ENCODE data around the gene CLEC1A.

DNA sequence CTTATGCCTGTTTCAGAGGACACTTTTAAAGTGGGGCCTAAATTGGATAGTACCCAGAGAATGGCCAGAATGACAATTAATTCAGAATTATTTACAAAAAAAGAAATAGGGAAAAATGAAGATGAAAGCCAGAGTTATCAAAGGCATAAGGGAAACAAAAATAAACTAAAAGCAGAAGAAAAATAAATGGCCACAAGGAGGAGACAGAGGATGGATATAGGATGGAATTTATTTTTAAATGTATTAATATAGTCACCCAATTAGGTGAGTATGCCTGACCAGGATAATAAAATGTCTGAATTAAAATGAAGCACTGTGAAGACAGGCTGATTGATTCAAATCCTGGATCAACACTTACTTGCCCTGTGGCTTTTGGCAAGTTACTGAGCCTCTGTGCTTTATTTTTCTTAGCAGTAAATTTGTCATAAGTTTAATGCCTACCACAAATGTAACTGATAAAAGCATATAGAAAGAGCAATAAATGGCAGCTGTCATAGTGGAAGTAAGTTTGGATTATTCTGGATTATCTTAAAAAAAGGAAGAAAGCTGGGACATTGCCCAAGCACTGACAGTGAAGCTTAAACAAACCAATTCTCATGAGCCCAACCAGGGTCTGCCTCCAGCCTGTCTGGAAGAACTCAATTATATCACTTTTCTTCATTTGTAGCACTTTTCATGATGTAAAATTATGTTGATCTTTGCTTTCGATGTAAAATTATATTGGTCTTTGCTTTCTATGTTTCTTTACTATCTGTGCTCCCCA is 64.8 kb downstream of the CLEC1A start:
- TF ChIP-seq EZH2 (IDR thresholded peaks at IDR 0.05): no peak
- no peak for TF ChIP-seq ZNF274 (IDR thresholded peaks at IDR 0.05; ENCODE audit: low read depth, low read length)
- TF ChIP-seq, protein P1, sequence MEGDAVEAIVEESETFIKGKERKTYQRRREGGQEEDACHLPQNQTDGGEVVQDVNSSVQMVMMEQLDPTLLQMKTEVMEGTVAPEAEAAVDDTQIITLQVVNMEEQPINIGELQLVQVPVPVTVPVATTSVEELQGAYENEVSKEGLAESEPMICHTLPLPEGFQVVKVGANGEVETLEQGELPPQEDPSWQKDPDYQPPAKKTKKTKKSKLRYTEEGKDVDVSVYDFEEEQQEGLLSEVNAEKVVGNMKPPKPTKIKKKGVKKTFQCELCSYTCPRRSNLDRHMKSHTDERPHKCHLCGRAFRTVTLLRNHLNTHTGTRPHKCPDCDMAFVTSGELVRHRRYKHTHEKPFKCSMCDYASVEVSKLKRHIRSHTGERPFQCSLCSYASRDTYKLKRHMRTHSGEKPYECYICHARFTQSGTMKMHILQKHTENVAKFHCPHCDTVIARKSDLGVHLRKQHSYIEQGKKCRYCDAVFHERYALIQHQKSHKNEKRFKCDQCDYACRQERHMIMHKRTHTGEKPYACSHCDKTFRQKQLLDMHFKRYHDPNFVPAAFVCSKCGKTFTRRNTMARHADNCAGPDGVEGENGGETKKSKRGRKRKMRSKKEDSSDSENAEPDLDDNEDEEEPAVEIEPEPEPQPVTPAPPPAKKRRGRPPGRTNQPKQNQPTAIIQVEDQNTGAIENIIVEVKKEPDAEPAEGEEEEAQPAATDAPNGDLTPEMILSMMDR (IDR thresholded peaks at IDR 0.05 in 2 of 3, conservative IDR thresholded peaks at IDR 0.05 in 1 of 3; ENCODE audit: borderline replicate concordance in 1 of 3, insufficient read depth in 1 of 3, low read depth in 2 of 3, low read length in 2 of 3): peak; percentile 4 to 55 (median 51); a peak in 5 of 6 replicates
- TF ChIP-seq POLR2A (IDR thresholded peaks at IDR 0.05; ENCODE audit: borderline replicate concordance, extremely low read depth, insufficient read depth, insufficient read length): no peak
- no peak for TF ChIP-seq CEBPB (IDR thresholded peaks at IDR 0.05; ENCODE audit: low read depth)
